ENCODE measurements around the gene ADAMTSL1. TPM values are rescaled to one million over a fixed set of nuclear protein-coding genes. Genes with fewer than 3 reads are reported as not detected.

The ADAMTSL1 gene
- total RNA-seq, 1 experiment from 2014 or later = 1.2 TPM

DNA sequence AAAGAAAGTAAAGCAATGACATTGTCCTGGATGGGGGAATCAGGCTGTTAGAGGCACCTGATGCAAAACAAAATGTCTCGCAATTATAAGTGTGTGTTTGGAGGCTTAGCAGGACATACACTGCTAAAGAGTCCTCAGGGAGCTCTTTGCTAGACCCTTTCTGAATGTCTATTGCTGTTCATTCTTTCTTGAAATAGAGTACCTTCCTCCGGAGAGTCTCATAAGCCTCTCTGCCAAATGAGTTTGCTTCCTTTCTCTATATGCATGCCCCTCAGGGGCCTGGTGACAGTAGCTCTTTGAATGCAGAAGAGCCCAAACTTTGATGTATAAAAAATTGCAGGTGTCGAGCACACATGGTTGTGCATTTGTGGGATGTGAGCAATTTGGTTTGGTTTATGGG is 26.4 kb upstream of the ADAMTSL1 start:
- Histone ChIP-seq H3K27me3 (ENCODE audit: insufficient read depth, low read length) (no peaks in the 10 kb centered on the region), H2BK12ac (ENCODE audit: insufficient read length, low read depth, low read length) (no peak overlapping the region), H4K91ac (ENCODE audit: insufficient read length, low read depth, low read length) (no peak overlapping the region), H2BK120ac (ENCODE audit: low read depth, low read length, poor library complexity, severe bottlenecking) (no peak overlapping the region), H2AFZ (ENCODE audit: low read length) (no peak overlapping the region), H2BK5ac (ENCODE audit: insufficient read length, low read length) (no peak overlapping the region), H3K27ac (ENCODE audit: insufficient read length, low read depth, low read length) (no peak overlapping the region), H3T11ph (ENCODE audit: low read length) (no peak overlapping the region), H3K18ac (ENCODE audit: insufficient read length, low read depth, low read length) (no peak overlapping the region), H2BK20ac (ENCODE audit: low read depth, low read length, poor library complexity, severe bottlenecking) (no peak overlapping the region), H4K20me1 (ENCODE audit: control insufficient read depth, insufficient read depth, insufficient read length) (no peaks in the 10 kb centered on the region), H3K4me1 (ENCODE audit: insufficient read depth, low read length) (no peaks in the 10 kb centered on the region), H3K79me1 (ENCODE audit: insufficient read depth, low read depth, low read length, poor library complexity, severe bottlenecking) (no peaks in the 10 kb centered on the region), H3K9me3 (ENCODE audit: control insufficient read depth, low read depth, low read length) (no peaks in the 10 kb centered on the region), H4K8ac (replicated peaks; ENCODE audit: insufficient read length, low read depth, low read length) (no peak overlapping the region), H4K5ac (ENCODE audit: insufficient read length, low read depth, low read length) (no peak overlapping the region), H3K4ac (ENCODE audit: low read depth, low read length) (no peak overlapping the region), H3K9ac (ENCODE audit: extremely low read depth, insufficient read length, low read length) (no peak overlapping the region), H2AK5ac (ENCODE audit: insufficient read length, low read length) (no peak overlapping the region), H3K23ac (ENCODE audit: insufficient read length, low read depth, low read length) (no peak overlapping the region), H3K4me2 (ENCODE audit: insufficient read depth, insufficient read length, low read length) (no peak overlapping the region), H2BK15ac (ENCODE audit: low read depth, low read length) (no peak overlapping the region), H3K14ac (ENCODE audit: insufficient read depth, low read length) (no peak overlapping the region), H3K79me2 (ENCODE audit: insufficient read depth, low read length) (no peaks in the 10 kb centered on the region), H3K56ac (ENCODE audit: insufficient read length, low read depth, low read length) (no peak overlapping the region), H3K23me2 (ENCODE audit: insufficient read length, low read depth, low read length, poor library complexity, severe bottlenecking) (no peaks in the 10 kb centered on the region)
- Mint-ChIP-seq H3K4me1 (no peaks in the 10 kb centered on the region), H3K4me3 (no peak overlapping the region), H3K9me3 (no peaks in the 10 kb centered on the region), H3K36me3 (ENCODE audit: insufficient read depth in 1 of 3, low read depth in 3 of 3) (no peaks in the 10 kb centered on the region), H3K27me3 (ENCODE audit: low read depth) (no peaks in the 10 kb centered on the region; the same call in 1 of the 2 replicates), H3K27ac (no peak overlapping the region)
- no CpG with 5 or more reads among the region's 3 CpGs for WGBS (ENCODE audit: extremely low coverage, insufficient read length, low lambda C conversion rate)
- TF ChIP-seq, protein P1, sequence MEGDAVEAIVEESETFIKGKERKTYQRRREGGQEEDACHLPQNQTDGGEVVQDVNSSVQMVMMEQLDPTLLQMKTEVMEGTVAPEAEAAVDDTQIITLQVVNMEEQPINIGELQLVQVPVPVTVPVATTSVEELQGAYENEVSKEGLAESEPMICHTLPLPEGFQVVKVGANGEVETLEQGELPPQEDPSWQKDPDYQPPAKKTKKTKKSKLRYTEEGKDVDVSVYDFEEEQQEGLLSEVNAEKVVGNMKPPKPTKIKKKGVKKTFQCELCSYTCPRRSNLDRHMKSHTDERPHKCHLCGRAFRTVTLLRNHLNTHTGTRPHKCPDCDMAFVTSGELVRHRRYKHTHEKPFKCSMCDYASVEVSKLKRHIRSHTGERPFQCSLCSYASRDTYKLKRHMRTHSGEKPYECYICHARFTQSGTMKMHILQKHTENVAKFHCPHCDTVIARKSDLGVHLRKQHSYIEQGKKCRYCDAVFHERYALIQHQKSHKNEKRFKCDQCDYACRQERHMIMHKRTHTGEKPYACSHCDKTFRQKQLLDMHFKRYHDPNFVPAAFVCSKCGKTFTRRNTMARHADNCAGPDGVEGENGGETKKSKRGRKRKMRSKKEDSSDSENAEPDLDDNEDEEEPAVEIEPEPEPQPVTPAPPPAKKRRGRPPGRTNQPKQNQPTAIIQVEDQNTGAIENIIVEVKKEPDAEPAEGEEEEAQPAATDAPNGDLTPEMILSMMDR (conservative IDR thresholded peaks at IDR 0.05) = no peak
- no peak for DNase-seq

Measured in H9 (cell line).